SU-DHL-6 (cell line): ENCODE data around the gene CHST15.
A peak's percentile ranks its signal among the peaks of the same experiment; 100 is the strongest.

Source experiments
- H2AFZ ChIP-seq: fragments of 200-600 bp; sonication (generic); 2 replicates; pipeline ENCODE4 v1.6.1; 2014; ENCODE audit warnings: low read depth, mild to moderate bottlenecking, moderate library complexity, mixed read lengths, antibody characterized with exemption, low read length; ENCODE audit not compliant: severe bottlenecking
- H3F3A ChIP-seq: fragments of 200-600 bp; shearing (Covaris generic); 2 replicates; pipeline ENCODE4 v1.6.0; 2016; ENCODE audit warnings: antibody characterized with exemption, mild to moderate bottlenecking; ENCODE audit not compliant: insufficient read depth
- H3K27ac ChIP-seq: fragments of 200-600 bp; sonication (generic); 2 replicates; pipeline ENCODE4 v1.5.1; 2016; ENCODE audit warnings: low read depth, mild to moderate bottlenecking, low read length, moderate library complexity, mixed read lengths
- H3K27me3 ChIP-seq: fragments of 200-600 bp; sonication (generic), shearing (Covaris generic); 2 replicates; pipeline ENCODE4 v1.6.0; 2014; ENCODE audit warnings: mild to moderate bottlenecking, low read length
- H3K36me3 ChIP-seq: fragments of 200-600 bp; sonication (generic); 2 replicates; pipeline ENCODE4 v1.6.1; 2014; ENCODE audit warnings: mild to moderate bottlenecking, low read length, mixed read lengths
- H3K4me2 ChIP-seq: fragments of 300-600, 200-600 bp; shearing (Covaris generic), sonication (generic); 2 replicates; pipeline ENCODE4 v1.6.0; 2014; ENCODE audit warnings: low read length, low read depth, mild to moderate bottlenecking; ENCODE audit not compliant: poor library complexity, severe bottlenecking
- H3K4me3 ChIP-seq: fragments of 200-600 bp; sonication (generic); 2 replicates; pipeline ENCODE4 v1.5.1; 2014; ENCODE audit warnings: antibody characterized with exemption, low read length, mild to moderate bottlenecking, mixed read lengths; ENCODE audit not compliant: insufficient read depth, poor library complexity, severe bottlenecking
- H3K79me2 ChIP-seq: fragments of 200-600 bp; sonication (generic); 2 replicates; pipeline ENCODE4 v1.6.1; 2014; ENCODE audit warnings: mild to moderate bottlenecking, low read length, moderate library complexity; ENCODE audit not compliant: insufficient read depth
- H3K9ac ChIP-seq: fragments of 200-600 bp; sonication (generic); 2 replicates; pipeline ENCODE4 v1.7.0; 2014; ENCODE audit warnings: mild to moderate bottlenecking, low read length
- H3K9me2 ChIP-seq: fragments of 200-600 bp; sonication (generic); replicated peaks from 2 replicates; pipeline ENCODE4 v1.6.1; 2014; ENCODE audit warnings: low read length; ENCODE audit not compliant: insufficient read depth
- H3K9me3 ChIP-seq: fragments of 200-600 bp; sonication (generic); 2 replicates; pipeline ENCODE4 v1.6.1; 2014; ENCODE audit warnings: low read length, mixed read lengths; ENCODE audit not compliant: insufficient read depth
- H4K20me1 ChIP-seq: fragments of 200-600 bp; sonication (generic); 2 replicates; pipeline ENCODE4 v1.6.1; 2014; ENCODE audit warnings: low read depth, mild to moderate bottlenecking, antibody characterized with exemption, low read length, moderate library complexity, mixed read lengths
- CTCF ChIP-seq: fragments of 200-600 bp; sonication (generic); IDR thresholded peaks from one replicate; pipeline ENCODE4 v1.5.1; 2017; ENCODE audit warnings: antibody characterized with exemption, mild to moderate bottlenecking, low read length, moderate library complexity; ENCODE audit not compliant: insufficient read depth, poor library complexity, severe bottlenecking
- EZH2phosphoT487 ChIP-seq: fragments of 200-600 bp; sonication (generic), shearing (Covaris generic); conservative IDR thresholded peaks from 2 replicates; pipeline ENCODE4 v1.6.1; 2018; ENCODE audit warnings: mild to moderate bottlenecking, antibody characterized with exemption, low read length, moderate library complexity, mixed read lengths

CHST15 gene

GRCh38 chr10:124043310-124044142 lies 49.9 kb downstream of the CHST15 start:
- Histone ChIP-seq H2AFZ (no peak overlapping the region), H3K79me2 (no peaks in the 10 kb centered on the region), H3K9me2 (no peaks in the 10 kb centered on the region), H3F3A (no peaks in the 10 kb centered on the region), H3K9me3 (no peaks in the 10 kb centered on the region), H3K36me3 (no peaks in the 10 kb centered on the region), H3K4me2 (peak overlapping the region; percentile 18), H3K27me3 (no peaks in the 10 kb centered on the region), H3K9ac (peak overlapping the region; percentile 15; the same call in 1 of the 2 replicates), H3K4me3 (no peak overlapping the region), H4K20me1 (no peaks in the 10 kb centered on the region), H3K27ac (peak overlapping the region; percentile 55)
- TF ChIP-seq EZH2phosphoT487 (no peak), CTCF (no peak)

- Histone ChIP-seq H4K20me1 (no peaks in the 10 kb centered on the region), H3K79me2 (no peaks in the 10 kb centered on the region), H2AFZ (no peak overlapping the region), H3F3A (no peaks in the 10 kb centered on the region), H3K4me3 (no peak overlapping the region), H3K27ac (peak overlapping the region; percentile 55; the same call in 1 of the 2 replicates), H3K36me3 (no peaks in the 10 kb centered on the region), H3K4me2 (peak overlapping the region; percentile 18), H3K27me3 (no peaks in the 10 kb centered on the region), H3K9me2 (no peaks in the 10 kb centered on the region), H3K9me3 (no peaks in the 10 kb centered on the region), H3K9ac (peak overlapping the region; percentile 15; the same call in 1 of the 2 replicates)
- TF ChIP-seq CTCF, result no peak
Observed at GRCh38 chr10:124042656-124043309, 50.6 kb downstream of the CHST15 start.

- Histone ChIP-seq H3K27ac (no peak overlapping the region), H4K20me1 (no peaks in the 10 kb centered on the region), H3K79me2 (no peaks in the 10 kb centered on the region), H3K36me3 (no peaks in the 10 kb centered on the region), H3K9ac (no peak overlapping the region), H3K4me2 (no peak overlapping the region), H3K9me2 (no peaks in the 10 kb centered on the region), H3K9me3 (no peaks in the 10 kb centered on the region), H3K27me3 (no peaks in the 10 kb centered on the region), H3F3A (peaks cover 7% of the 10 kb centered on the region; the same call in 1 of the 2 replicates), H3K4me3 (no peak overlapping the region), H2AFZ (no peak overlapping the region)
- no peak for TF ChIP-seq EZH2phosphoT487
- no peak for TF ChIP-seq CTCF
Observed at GRCh38 chr10:124041675-124042445, 51.5 kb downstream of the CHST15 start.
